Ectodermal cell (in vitro differentiated cells): ENCODE results near the gene CARD9.
A peak's percentile ranks its signal among the peaks of the same experiment; 100 is the strongest.
"Not testable (repeated sequence)": the region's sequence is repeated elsewhere in the genome, so short reads cannot be mapped to it uniquely, and the experiment has no call there.

Experiments used
- H3K27ac ChIP-seq: 2 replicates; pipeline ENCODE4 v1.7.0; 2013; ENCODE audit warnings: mild to moderate bottlenecking, low read depth, low read length; ENCODE audit not compliant: insufficient read depth, poor library complexity, severe bottlenecking
- H3K27me3 ChIP-seq: 2 replicates; pipeline ENCODE4 v1.7.0; 2013; ENCODE audit warnings: mild to moderate bottlenecking, low read length; ENCODE audit not compliant: insufficient read depth, control insufficient read depth, poor library complexity, severe bottlenecking
- H3K36me3 ChIP-seq: one replicate; pipeline ENCODE4 v1.7.0; 2013; ENCODE audit warnings: low read length; ENCODE audit not compliant: control insufficient read depth, insufficient read depth
- H3K4me1 ChIP-seq: one replicate; pipeline ENCODE4 v1.7.0; 2013; ENCODE audit warnings: low read length; ENCODE audit not compliant: control insufficient read depth, insufficient read depth
- H3K4me3 ChIP-seq: 2 replicates; pipeline ENCODE4 v1.7.0; 2013; ENCODE audit warnings: low read depth, low read length, control low read depth; ENCODE audit not compliant: insufficient read depth
- H3K9me3 ChIP-seq: 2 replicates; pipeline ENCODE4 v1.7.0; 2013; ENCODE audit warnings: mild to moderate bottlenecking, low read length, moderate library complexity; ENCODE audit not compliant: control insufficient read depth
- WGBS, 2 experiments: methylation state at CpG; one replicate each; pipeline ENCODE4 v1.1.7; 2013; ENCODE audit warnings: missing lambda C conversion rate in 2 of 2; 5-methylcytosine and 5-hydroxymethylcytosine counted together

Gene CARD9

DNA sequence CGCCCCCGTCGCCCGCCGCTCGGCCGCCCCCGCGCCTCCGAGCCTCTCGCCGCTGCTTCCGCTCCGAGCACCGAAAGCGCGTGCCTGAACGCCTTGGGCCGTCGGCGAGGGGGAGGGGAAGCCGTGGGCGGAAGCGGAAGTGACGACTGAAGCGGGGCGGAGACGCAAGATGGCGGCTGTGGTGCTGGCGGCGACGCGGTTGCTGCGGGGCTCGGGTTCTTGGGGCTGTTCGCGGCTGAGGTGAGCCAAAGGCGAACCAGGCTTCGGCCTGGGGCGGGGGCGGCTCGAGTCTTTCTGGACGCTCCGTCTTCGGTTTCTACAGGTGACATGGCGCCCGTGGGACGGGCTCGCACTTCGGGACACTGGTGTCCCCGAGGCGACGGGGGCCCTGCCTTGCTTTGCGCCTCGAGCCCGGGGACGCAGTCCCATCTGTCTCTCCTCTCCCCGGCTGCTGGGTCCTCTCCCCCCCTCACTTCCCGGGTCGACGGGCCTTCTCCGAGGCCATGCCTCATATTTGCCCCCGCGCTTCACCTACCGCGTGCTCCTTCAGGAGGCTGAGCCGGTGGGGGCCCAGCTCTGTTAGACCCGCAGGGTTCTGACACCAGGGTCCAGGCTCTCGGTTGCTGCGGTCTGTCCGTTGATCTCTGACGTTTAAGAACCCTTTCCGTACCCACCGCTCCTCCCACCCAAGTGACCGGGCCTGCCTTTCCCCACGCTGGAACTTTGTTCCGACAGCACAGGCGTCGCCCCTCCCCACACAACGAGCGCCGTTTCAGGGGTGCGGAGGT, 37.2 kb upstream of the CARD9 start, which contains the start of the genes ENTR1 and PMPCA:
Gene ENTR1 (minus strand): TSS at position 115 of the 788 bp plus-strand sequence. CDS start 217 bp downstream, outside the sequence.
Gene PMPCA (plus strand): TSS at position 159 of the 788 bp plus-strand sequence. CDS start 11 bp downstream, at position 170.
- 0 to 1% methylated on average over 83 of the region's 83 CpGs for WGBS, 2 experiments

DNA sequence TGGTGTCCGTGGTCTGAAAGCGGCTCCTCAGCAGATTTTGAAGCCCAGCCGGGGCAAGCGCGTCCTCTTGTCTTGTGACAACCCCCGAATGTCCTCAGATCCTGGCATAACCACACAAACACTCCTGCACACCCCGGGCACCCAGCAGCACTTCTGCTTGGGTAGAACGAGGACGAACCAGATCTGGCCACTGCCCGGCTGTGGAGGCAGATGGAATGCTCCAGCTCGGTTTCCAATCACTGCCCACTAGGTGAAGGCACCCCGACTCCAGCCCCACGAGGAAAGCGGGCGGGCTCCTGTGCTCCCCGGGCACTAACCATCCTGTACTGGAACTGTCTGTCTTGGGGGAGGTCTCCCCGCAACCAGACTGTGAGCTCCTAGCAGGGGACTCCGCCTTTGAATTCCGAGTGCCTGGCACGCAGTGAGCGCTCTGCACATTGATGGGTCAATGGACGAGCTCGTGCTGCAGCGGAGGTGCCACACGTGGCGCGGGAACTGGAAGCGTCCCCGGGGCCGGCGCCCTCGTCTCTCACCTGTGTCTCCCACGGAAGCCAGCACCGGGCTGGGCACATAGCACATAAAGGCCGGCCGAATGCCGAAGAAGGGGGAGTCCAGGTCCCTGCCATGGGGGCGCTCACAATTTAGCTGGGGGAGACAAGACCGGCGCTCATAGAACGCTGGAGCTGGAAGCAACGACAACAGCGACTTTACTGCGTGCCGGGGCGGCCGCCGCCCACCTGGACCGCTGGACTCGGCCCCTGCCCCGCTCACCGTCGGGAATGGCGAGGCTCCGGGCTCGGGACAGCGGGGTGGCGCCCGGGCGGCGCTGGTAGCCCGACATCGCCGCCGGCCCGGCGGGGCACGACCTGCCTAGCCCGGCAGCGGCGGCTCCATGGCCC, 36.3 kb upstream of the CARD9 start:
- H3K27ac ChIP-seq, result no peak overlapping the region

More for the DNA sequence above, 37.2 kb upstream of the CARD9 start, which contains the start of the genes ENTR1 and PMPCA:
- Histone ChIP-seq H3K27ac (peak within 1 kb of the TSS; percentile 83), H3K9me3 (no peaks in the 10 kb centered on the region), H3K36me3 (peaks cover 25% of the 10 kb centered on the region), H3K4me3 (peak within 1 kb of the TSS; percentile 95), H3K4me1 (peaks cover 13% of the 10 kb centered on the region), H3K27me3 (no peaks in the 10 kb centered on the region)

DNA sequence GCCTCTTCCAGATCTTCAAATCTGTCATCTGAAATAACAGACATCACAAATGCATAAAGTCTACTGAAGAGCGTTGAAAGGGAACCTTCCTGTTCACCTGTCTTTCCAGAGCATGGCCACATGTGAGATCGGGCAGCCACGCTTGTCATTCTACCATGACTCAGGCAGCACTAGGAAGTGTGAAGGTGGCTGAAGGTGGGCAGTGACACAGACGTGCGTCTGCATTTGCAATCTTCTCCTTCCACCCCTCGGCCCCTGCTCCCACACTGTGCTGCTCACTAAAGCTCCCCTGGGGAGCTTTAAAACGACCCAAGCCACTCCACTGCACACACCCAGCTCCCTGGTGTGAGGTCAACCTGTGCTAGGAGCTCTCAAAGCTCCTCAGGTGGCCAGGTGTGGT, 34.4 kb upstream of the CARD9 start:
- Histone ChIP-seq H3K27me3 (no peaks in the 10 kb centered on the region), H3K9me3 (no peaks in the 10 kb centered on the region), H3K36me3 (peaks cover 27% of the 10 kb centered on the region), H3K27ac (no peak overlapping the region), H3K4me1 (peaks cover 13% of the 10 kb centered on the region), H3K4me3 (no peak overlapping the region)
- 94% methylated on average over 7 of the region's 7 CpGs for WGBS, 2 experiments

More for the DNA sequence above, 36.3 kb upstream of the CARD9 start:
- 13% methylated on average over 71 of the region's 71 CpGs for WGBS, 2 experiments
- Histone ChIP-seq H3K4me3 (peak overlapping the region; percentile 95), H3K4me1 (peaks cover 13% of the 10 kb centered on the region), H3K36me3 (peaks cover 21% of the 10 kb centered on the region), H3K9me3 (no peaks in the 10 kb centered on the region), H3K27me3 (no peaks in the 10 kb centered on the region)

DNA sequence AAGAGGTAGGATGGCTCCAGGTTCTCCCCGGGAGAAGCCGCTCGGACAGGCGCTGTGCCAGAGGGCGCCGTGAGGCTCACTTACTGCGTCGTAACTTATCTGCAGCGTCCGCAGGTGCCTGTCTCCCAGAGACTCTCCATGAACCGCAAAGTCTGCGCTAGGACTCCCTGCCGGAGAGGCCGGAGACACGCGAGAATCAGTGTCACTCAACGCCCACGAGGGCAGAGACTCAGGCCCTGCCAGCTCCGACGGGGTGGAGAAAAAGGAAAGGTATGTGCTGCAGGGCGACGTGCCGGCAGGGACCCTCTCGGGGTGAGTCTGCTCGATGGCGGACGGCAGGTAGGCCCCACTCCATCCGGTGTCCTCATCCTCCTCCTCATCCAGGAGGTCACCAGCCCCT, 33.6 kb upstream of the CARD9 start:
- H3K27ac ChIP-seq, H3K4me3 ChIP-seq, H3K9me3 ChIP-seq, H3K27me3 ChIP-seq: not testable (repeated sequence)
- Histone ChIP-seq H3K36me3 (peaks cover 23% of the 10 kb centered on the region), H3K4me1 (peaks cover 13% of the 10 kb centered on the region)
- WGBS, 2 experiments, result 95 to 97% methylated on average over 28 of the region's 28 CpGs

DNA sequence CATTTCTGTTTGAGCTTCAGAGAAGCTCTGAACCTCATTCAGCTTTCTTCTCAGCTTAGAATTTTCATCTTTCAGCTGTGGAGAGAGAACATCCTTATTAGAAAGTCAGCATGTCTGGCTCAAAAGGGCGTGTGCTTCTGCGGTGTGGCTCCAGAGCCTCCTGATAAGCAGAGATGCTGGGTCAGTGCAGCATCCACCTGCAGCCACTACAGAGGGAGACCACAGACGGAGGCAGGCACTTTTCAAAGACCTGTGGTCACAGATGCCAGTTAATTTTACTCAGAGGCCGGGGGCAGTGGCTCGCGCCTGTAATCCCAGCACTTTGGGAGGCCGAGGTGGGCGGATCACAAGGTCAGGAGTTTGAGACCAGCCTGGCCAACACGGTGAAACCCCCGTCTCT, 32.4 kb upstream of the CARD9 start:
- H3K27me3 ChIP-seq, H3K27ac ChIP-seq, H3K4me3 ChIP-seq, H3K4me1 ChIP-seq, H3K9me3 ChIP-seq: not testable (repeated sequence)
- peaks cover 23% of the 10 kb centered on the region for H3K36me3 ChIP-seq
- WGBS, 2 experiments, result 90 to 94% methylated on average over 10 of the region's 10 CpGs

DNA sequence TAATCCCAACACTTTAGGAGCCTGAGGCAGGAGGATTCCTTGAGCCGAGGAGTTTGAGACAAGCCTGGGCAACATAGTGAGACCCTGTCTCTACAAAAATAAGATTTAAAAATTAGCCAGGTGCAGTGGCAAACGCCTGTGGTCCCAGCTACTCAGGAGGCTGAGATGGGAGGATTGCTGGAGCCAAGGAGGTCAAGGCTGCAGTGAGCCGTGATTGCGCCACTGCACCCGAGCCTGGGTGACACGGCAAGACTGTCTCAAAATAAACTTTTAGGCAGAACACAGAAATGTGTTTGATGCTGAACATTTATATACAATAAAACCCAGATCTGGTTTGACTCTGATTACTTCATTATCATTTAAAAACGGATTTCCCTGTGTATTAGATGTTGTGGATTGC, 32.0 kb upstream of the CARD9 start:
- 93 to 95% methylated on average over 6 to 7 of the region's 7 CpGs for WGBS, 2 experiments
- Histone ChIP-seq H3K27me3 (no peaks in the 10 kb centered on the region), H3K9me3 (no peaks in the 10 kb centered on the region), H3K36me3 (peaks cover 23% of the 10 kb centered on the region), H3K27ac (no peak overlapping the region), H3K4me1 (peaks cover 5% of the 10 kb centered on the region), H3K4me3 (no peak overlapping the region)

DNA sequence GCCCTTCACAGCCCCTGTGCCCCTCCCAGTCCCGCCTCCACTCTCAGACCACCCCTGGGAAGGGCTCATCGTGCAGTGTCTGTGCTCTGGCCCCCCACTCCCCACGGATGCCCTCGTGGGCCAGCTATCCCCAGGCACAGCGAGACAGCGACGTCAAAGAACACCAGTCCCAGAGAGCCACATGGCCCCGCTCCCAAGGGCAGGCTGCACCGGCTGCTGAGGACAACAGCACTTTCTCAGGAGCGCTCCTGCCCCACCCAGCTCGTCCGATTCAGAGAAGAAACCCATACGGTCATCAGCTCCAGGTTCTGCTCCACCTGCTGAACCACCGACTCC, 31.3 kb upstream of the CARD9 start:
- Histone ChIP-seq H3K36me3 (peaks cover 23% of the 10 kb centered on the region), H3K4me1 (peaks cover 5% of the 10 kb centered on the region), H3K27ac (no peak overlapping the region), H3K27me3 (no peaks in the 10 kb centered on the region), H3K9me3 (no peaks in the 10 kb centered on the region), H3K4me3 (no peak overlapping the region)
- WGBS, 2 experiments, result 94 to 95% methylated on average over 14 of the region's 14 CpGs

DNA sequence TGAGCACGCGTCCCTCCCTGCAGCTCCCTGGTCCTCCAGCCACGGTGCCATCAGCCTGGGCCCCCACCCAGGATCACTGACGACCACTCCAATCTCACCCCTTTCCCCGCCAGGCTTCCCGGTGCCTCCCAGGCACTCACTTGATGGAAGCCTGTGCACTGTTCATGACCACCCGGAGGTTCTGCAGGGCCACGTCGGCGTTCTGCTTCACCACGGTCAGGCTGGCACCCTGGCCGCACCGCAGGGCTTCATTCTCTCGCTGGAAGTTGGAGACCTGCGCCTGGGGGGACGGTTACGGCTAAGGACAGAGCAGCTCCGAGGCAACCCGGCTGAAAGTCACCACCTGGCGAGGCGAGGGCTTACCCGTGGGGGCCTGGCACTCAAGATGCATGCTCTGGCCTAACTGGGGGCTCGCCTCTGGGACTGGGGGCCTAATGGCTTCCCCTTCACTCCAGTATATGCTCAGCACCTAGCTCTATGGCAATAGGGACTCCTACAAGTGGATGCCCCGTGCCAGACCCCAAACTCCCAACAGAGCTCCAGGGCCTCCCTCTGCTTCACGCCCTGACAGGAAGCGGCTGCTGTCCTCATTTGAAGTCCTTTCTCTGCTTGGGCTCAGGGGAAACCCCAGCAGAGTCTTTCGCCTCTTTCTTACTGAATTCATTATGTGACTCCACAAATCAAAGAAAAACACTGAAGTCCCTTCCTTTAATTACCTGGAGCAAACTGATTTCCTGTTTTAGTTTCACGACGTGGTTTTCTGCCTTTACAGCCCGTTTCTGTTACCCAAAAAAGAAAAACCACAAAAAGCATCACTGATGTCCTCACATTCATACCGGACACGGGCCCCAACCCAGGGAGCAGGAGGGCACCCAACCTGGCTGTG, 30.7 kb upstream of the CARD9 start:
- H3K4me3 ChIP-seq, result no peak overlapping the region
- WGBS, 2 experiments, result 95 to 96% methylated on average over 32 of the region's 32 CpGs
- H3K4me1 ChIP-seq, result no peaks in the 10 kb centered on the region
- peaks cover 23% of the 10 kb centered on the region for H3K36me3 ChIP-seq
- H3K27me3 ChIP-seq, result no peaks in the 10 kb centered on the region
- no peaks in the 10 kb centered on the region for H3K9me3 ChIP-seq
- H3K27ac ChIP-seq, result no peak overlapping the region

DNA sequence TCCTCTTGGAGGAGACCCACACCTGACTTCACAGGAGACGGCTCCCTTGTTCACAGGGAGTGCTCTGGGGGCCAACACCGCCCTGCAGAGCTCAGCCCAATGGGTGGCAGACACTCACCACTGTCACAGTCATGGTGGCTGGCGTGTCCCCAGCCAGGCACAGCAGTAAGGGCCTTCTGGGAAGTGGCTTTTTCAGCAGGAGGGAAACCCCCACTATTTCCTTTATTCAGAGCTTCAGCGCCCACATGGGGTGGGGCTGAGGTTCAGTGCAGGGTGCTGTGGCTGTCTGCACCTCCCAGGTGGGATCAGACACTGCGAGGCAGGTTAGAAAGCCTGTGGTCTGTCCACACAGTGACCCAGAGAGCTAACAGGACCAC, 30.1 kb upstream of the CARD9 start:
- H3K4me1 ChIP-seq, result no peaks in the 10 kb centered on the region
- no peak overlapping the region for H3K27ac ChIP-seq
- 93 to 97% methylated on average over 5 of the region's 5 CpGs for WGBS, 2 experiments
- H3K9me3 ChIP-seq, result no peaks in the 10 kb centered on the region
- H3K4me3 ChIP-seq, result no peak overlapping the region
- peaks cover 23% of the 10 kb centered on the region for H3K36me3 ChIP-seq
- no peaks in the 10 kb centered on the region for H3K27me3 ChIP-seq
